ENCODE data around the gene CLEC18A. TPM values are rescaled to one million over a fixed set of nuclear protein-coding genes. Genes with fewer than 3 reads are reported as not detected.

Gene CLEC18A
- polyA plus RNA-seq, 1 donor = 0.46 TPM

Other genes with a start within 250 kb of the CLEC18A start
- gene NQO1, start 224.8 kb upstream of the CLEC18A start, polyA plus RNA-seq (ENCODE audit: insufficient read length) = 12.3 TPM
- gene NOB1, start 196.4 kb upstream of the CLEC18A start, polyA plus RNA-seq (ENCODE audit: insufficient read length) = 47.0 TPM
- gene WWP2, start 189.0 kb upstream of the CLEC18A start, polyA plus RNA-seq (ENCODE audit: insufficient read length) = 14.5 TPM
- gene PDPR, start 163.0 kb downstream of the CLEC18A start, polyA plus RNA-seq (ENCODE audit: insufficient read length) = 24.5 TPM
- 1.3 TPM for gene CLEC18C, start 222.5 kb downstream of the CLEC18A start, polyA plus RNA-seq (ENCODE audit: insufficient read length)